Peyer's patch (tissue), 4 donors: ENCODE results near the gene JAM2.

Source experiments
- POLR2A ChIP-seq, 2 donors: fragments of 450-650 bp; IDR thresholded peaks; one replicate each; pipeline ENCODE4 v1.5.1; 2017; ENCODE audit warnings: antibody characterized with exemption in 2 of 2, mild to moderate bottlenecking in 2 of 2, moderate library complexity in 2 of 2
- TF ChIP-seq, protein P1 (sequence below), 6 experiments: fragments of 450-650 bp in 4 of 6; fragments of 200-600 bp in 2 of 6; sonication (generic) in 1 of 6; IDR thresholded peaks; one replicate each; pipeline ENCODE4 v1.5.1; 2017 to 2019; ENCODE audit warnings: antibody characterized with exemption in 6 of 6, mild to moderate bottlenecking in 3 of 6, moderate library complexity in 1 of 6

DNA sequence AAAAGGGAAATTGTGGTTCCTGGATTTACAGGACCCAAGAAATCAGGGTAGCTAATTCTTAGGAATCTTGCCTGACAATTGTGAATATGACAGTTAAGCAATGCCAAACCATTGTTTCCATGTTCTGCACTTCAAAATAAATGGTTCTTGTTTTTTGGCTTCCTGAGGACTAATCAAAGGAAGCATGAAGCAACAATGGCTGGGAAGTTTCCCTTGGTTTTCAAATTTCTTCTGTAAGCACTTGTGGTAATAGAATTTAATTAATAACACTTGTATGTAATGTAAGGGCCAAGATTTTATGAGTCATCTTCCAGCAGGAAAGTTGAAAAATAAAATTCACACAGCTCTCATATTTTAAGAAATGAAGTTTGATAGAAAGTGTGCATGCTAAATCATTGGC lies 31.7 kb downstream of the JAM2 start:
- TF ChIP-seq, protein P1, sequence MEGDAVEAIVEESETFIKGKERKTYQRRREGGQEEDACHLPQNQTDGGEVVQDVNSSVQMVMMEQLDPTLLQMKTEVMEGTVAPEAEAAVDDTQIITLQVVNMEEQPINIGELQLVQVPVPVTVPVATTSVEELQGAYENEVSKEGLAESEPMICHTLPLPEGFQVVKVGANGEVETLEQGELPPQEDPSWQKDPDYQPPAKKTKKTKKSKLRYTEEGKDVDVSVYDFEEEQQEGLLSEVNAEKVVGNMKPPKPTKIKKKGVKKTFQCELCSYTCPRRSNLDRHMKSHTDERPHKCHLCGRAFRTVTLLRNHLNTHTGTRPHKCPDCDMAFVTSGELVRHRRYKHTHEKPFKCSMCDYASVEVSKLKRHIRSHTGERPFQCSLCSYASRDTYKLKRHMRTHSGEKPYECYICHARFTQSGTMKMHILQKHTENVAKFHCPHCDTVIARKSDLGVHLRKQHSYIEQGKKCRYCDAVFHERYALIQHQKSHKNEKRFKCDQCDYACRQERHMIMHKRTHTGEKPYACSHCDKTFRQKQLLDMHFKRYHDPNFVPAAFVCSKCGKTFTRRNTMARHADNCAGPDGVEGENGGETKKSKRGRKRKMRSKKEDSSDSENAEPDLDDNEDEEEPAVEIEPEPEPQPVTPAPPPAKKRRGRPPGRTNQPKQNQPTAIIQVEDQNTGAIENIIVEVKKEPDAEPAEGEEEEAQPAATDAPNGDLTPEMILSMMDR (IDR thresholded peaks at IDR 0.05), result no peak
- no peak for TF ChIP-seq POLR2A (IDR thresholded peaks at IDR 0.05)
